Daoy (cell line): ENCODE measurements around the gene SIGLEC6. TPM values are rescaled to one million over a fixed set of nuclear protein-coding genes. Genes with fewer than 3 reads are reported as not detected.

Experiments
- DNase-seq: peaks from one replicate; pipeline ENCODE4 v3.0.0-alpha.2; 2015; ENCODE audit warnings: low read depth
- total RNA-seq: library from RNA; depleted of rRNA; stranded (reverse); fragments of >200 nt; shearing (Covaris generic); gene quantifications from 2 replicates; pipeline ENCODE4 v1.2.3, GENCODE V29; 2014; rRNA removed

SIGLEC6 gene
- total RNA-seq: 0.63 TPM in 1 of 2 replicates, not detected in the other

- DNase-seq: no peak
Observed at GRCh38 chr19:51531349-51532315, at the start of gene SIGLEC6. Gene SIGLEC6 (minus strand): TSS chr19:51531670. CDS start chr19:51531648, 22 bp downstream.

- DNase-seq: no peak
Observed at GRCh38 chr19:51576850-51577249, 45.4 kb upstream of the SIGLEC6 start.

GRCh38 chr19:51573331-51573730, 41.9 kb upstream of the SIGLEC6 start:
- DNase-seq: no peak

- peak; percentile 46 for DNase-seq
Observed at GRCh38 chr19:51572908-51573307, 41.4 kb upstream of the SIGLEC6 start.

GRCh38 chr19:51572410-51572809, 40.9 kb upstream of the SIGLEC6 start:
- DNase-seq: no peak

- peak; percentile 11 for DNase-seq
Observed at GRCh38 chr19:51571599-51571998, 40.1 kb upstream of the SIGLEC6 start.

GRCh38 chr19:51570962-51571575, 39.6 kb upstream of the SIGLEC6 start, which contains the start of gene ZNF175:
Gene ZNF175 (plus strand): TSS chr19:51571283. CDS start chr19:51573330, 2,047 bp downstream.
- DNase-seq: peak; percentile 96

GRCh38 chr19:51568456-51568855, 37.0 kb upstream of the SIGLEC6 start:
- no peak for DNase-seq

- DNase-seq: no peak
Observed at GRCh38 chr19:51567583-51567982, 36.1 kb upstream of the SIGLEC6 start.

- DNase-seq: no peak
Observed at GRCh38 chr19:51566489-51567100, 35.1 kb upstream of the SIGLEC6 start.

GRCh38 chr19:51565583-51565982, 34.1 kb upstream of the SIGLEC6 start:
- no peak for DNase-seq

- no peak for DNase-seq
Observed at GRCh38 chr19:51564791-51565190, 33.3 kb upstream of the SIGLEC6 start.

- DNase-seq: no peak
Observed at GRCh38 chr19:51560339-51560738, 28.9 kb upstream of the SIGLEC6 start.

GRCh38 chr19:51559240-51559639, 27.8 kb upstream of the SIGLEC6 start:
- DNase-seq: no peak

GRCh38 chr19:51552996-51553725, 21.7 kb upstream of the SIGLEC6 start:
- peak; percentile 85 for DNase-seq

- DNase-seq: no peak
Observed at GRCh38 chr19:51552608-51552995, 21.1 kb upstream of the SIGLEC6 start.

- DNase-seq: no peak
Observed at GRCh38 chr19:51551673-51552432, 20.4 kb upstream of the SIGLEC6 start.

- DNase-seq: no peak
Observed at GRCh38 chr19:51550848-51551672, 19.6 kb upstream of the SIGLEC6 start.

- no peak for DNase-seq
Observed at GRCh38 chr19:51549533-51550324, 18.3 kb upstream of the SIGLEC6 start.
